GM12874 (cell line): ENCODE data around the gene ANGEL2.

Source experiments
- TF ChIP-seq, protein P1 (sequence below): IDR thresholded peaks from 2 replicates; pipeline ENCODE4 v1.5.1; 2011; ENCODE audit warnings: low read depth, mild to moderate bottlenecking, control low read depth, low read length, moderate library complexity; ENCODE audit not compliant: insufficient read depth

ANGEL2 gene, protein sequence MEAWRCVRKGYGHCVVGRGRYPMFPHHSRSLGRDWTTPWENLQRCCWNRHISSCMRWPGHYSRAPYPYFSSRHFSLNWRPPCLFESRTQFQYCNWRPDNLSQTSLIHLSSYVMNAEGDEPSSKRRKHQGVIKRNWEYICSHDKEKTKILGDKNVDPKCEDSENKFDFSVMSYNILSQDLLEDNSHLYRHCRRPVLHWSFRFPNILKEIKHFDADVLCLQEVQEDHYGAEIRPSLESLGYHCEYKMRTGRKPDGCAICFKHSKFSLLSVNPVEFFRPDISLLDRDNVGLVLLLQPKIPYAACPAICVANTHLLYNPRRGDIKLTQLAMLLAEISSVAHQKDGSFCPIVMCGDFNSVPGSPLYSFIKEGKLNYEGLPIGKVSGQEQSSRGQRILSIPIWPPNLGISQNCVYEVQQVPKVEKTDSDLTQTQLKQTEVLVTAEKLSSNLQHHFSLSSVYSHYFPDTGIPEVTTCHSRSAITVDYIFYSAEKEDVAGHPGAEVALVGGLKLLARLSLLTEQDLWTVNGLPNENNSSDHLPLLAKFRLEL

GRCh38 chr1:213015099-213016050 is at the start of gene ANGEL2:
Gene ANGEL2 (minus strand): TSS chr1:213015867. CDS start chr1:213015671, 196 bp downstream.
- TF ChIP-seq, protein P1, sequence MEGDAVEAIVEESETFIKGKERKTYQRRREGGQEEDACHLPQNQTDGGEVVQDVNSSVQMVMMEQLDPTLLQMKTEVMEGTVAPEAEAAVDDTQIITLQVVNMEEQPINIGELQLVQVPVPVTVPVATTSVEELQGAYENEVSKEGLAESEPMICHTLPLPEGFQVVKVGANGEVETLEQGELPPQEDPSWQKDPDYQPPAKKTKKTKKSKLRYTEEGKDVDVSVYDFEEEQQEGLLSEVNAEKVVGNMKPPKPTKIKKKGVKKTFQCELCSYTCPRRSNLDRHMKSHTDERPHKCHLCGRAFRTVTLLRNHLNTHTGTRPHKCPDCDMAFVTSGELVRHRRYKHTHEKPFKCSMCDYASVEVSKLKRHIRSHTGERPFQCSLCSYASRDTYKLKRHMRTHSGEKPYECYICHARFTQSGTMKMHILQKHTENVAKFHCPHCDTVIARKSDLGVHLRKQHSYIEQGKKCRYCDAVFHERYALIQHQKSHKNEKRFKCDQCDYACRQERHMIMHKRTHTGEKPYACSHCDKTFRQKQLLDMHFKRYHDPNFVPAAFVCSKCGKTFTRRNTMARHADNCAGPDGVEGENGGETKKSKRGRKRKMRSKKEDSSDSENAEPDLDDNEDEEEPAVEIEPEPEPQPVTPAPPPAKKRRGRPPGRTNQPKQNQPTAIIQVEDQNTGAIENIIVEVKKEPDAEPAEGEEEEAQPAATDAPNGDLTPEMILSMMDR, result no peak

DNA sequence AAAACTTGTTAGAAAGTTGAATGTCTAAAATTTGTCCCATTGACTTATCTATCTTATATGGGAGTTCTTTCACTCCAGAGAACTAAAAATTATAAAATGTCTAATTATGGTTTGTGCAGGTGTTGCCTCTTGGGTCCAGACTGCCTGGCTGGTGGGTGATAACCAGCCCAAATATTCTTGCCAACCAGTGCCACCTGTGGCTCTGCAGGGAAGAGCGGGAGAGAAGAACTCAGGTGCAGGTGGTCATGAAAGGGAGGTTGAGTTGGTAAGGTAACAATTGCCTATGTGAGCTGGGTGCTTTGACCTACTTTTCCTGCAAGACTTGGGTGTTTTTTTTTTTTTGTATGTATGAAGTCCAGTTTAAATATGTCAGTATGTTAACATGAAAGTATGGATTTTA is 45.6 kb upstream of the ANGEL2 start:
- TF ChIP-seq, protein P1, result 0 out of 2 replicates have a peak, but pooled peaks have one; percentile 1

- TF ChIP-seq, protein P1, result no peak
Measured at GRCh38 chr1:213060836-213061235, 45.2 kb upstream of the ANGEL2 start.

DNA sequence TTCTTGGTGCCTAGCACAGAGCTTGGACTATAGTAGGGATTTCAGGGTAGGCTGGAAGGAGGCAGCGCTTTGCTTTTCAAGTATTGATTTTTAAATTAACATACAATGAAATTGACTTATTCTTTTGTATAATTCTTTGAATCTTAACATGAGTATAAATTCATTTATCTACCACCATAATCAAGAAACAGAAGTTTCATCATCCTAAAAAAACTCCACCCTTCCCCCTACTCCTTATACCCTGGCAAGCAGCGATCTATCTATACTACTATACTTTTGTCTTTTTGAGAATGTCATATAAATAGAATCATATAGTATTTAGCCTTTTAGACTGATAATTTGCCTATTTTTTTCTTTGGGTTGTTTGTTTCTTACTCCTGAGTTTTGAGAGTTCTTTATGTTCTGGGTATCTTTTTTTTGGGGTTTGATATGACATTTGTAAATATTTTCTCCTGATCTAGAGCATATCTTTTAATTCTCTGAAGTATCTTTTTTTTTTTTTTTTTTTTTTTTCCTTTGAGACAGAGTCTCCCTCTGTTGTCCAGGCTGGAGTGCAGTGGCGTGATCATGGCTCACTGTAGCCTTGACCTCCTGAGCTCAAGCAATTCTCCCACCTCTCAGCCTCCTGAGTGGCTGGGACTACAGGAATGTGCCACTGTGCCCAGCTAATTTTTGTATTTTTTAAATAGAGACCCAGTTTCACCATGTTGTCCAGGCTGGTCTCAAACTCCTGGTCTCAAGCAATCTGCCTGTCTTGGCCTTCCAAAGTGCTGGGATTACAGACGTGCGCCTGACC is 41.8 kb upstream of the ANGEL2 start:
- TF ChIP-seq, protein P1, result no peak

DNA sequence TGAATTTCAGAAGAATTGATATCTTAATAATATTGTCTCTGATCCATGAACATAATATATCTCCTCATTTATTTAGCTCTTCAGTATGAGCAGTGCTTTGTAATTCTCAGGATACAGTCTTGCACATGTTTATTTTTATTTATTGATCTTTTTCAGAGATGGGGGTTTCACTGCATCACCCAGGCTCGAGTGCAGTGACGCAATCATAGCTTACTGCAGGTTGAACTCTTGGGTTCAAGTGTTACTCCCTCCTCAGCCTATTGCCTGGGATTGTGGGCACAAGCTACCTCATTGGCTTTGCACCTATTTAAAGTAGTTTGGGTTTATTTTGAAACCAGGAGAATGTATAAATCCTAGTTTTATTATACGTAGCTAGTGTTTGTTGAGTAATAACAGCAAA is 40.1 kb upstream of the ANGEL2 start:
- TF ChIP-seq, protein P1, result no peak

GRCh38 chr1:213054733-213055591 is 39.3 kb upstream of the ANGEL2 start:
- TF ChIP-seq, protein P1, result no peak
